SU-DHL-6 (cell line): ENCODE measurements around the gene NR5A2.

ENCODE experiments used
- H2AFZ ChIP-seq: fragments of 200-600 bp; sonication (generic); 2 replicates; pipeline ENCODE4 v1.6.1; 2014; ENCODE audit warnings: low read depth, mild to moderate bottlenecking, moderate library complexity, mixed read lengths, antibody characterized with exemption, low read length; ENCODE audit not compliant: severe bottlenecking
- H3F3A ChIP-seq: fragments of 200-600 bp; shearing (Covaris generic); 2 replicates; pipeline ENCODE4 v1.6.0; 2016; ENCODE audit warnings: antibody characterized with exemption, mild to moderate bottlenecking; ENCODE audit not compliant: insufficient read depth
- H3K27ac ChIP-seq: fragments of 200-600 bp; sonication (generic); 2 replicates; pipeline ENCODE4 v1.5.1; 2016; ENCODE audit warnings: low read depth, mild to moderate bottlenecking, low read length, moderate library complexity, mixed read lengths
- H3K27me3 ChIP-seq: fragments of 200-600 bp; sonication (generic), shearing (Covaris generic); 2 replicates; pipeline ENCODE4 v1.6.0; 2014; ENCODE audit warnings: mild to moderate bottlenecking, low read length
- H3K36me3 ChIP-seq: fragments of 200-600 bp; sonication (generic); 2 replicates; pipeline ENCODE4 v1.6.1; 2014; ENCODE audit warnings: mild to moderate bottlenecking, low read length, mixed read lengths
- H3K4me2 ChIP-seq: fragments of 300-600, 200-600 bp; shearing (Covaris generic), sonication (generic); 2 replicates; pipeline ENCODE4 v1.6.0; 2014; ENCODE audit warnings: low read length, low read depth, mild to moderate bottlenecking; ENCODE audit not compliant: poor library complexity, severe bottlenecking
- H3K4me3 ChIP-seq: fragments of 200-600 bp; sonication (generic); 2 replicates; pipeline ENCODE4 v1.5.1; 2014; ENCODE audit warnings: antibody characterized with exemption, low read length, mild to moderate bottlenecking, mixed read lengths; ENCODE audit not compliant: insufficient read depth, poor library complexity, severe bottlenecking
- H3K79me2 ChIP-seq: fragments of 200-600 bp; sonication (generic); 2 replicates; pipeline ENCODE4 v1.6.1; 2014; ENCODE audit warnings: mild to moderate bottlenecking, low read length, moderate library complexity; ENCODE audit not compliant: insufficient read depth
- H3K9ac ChIP-seq: fragments of 200-600 bp; sonication (generic); 2 replicates; pipeline ENCODE4 v1.7.0; 2014; ENCODE audit warnings: mild to moderate bottlenecking, low read length
- H3K9me2 ChIP-seq: fragments of 200-600 bp; sonication (generic); replicated peaks from 2 replicates; pipeline ENCODE4 v1.6.1; 2014; ENCODE audit warnings: low read length; ENCODE audit not compliant: insufficient read depth
- H3K9me3 ChIP-seq: fragments of 200-600 bp; sonication (generic); 2 replicates; pipeline ENCODE4 v1.6.1; 2014; ENCODE audit warnings: low read length, mixed read lengths; ENCODE audit not compliant: insufficient read depth
- H4K20me1 ChIP-seq: fragments of 200-600 bp; sonication (generic); 2 replicates; pipeline ENCODE4 v1.6.1; 2014; ENCODE audit warnings: low read depth, mild to moderate bottlenecking, antibody characterized with exemption, low read length, moderate library complexity, mixed read lengths
- CTCF ChIP-seq: fragments of 200-600 bp; sonication (generic); IDR thresholded peaks from one replicate; pipeline ENCODE4 v1.5.1; 2017; ENCODE audit warnings: antibody characterized with exemption, mild to moderate bottlenecking, low read length, moderate library complexity; ENCODE audit not compliant: insufficient read depth, poor library complexity, severe bottlenecking
- EZH2phosphoT487 ChIP-seq: fragments of 200-600 bp; sonication (generic), shearing (Covaris generic); conservative IDR thresholded peaks from 2 replicates; pipeline ENCODE4 v1.6.1; 2018; ENCODE audit warnings: mild to moderate bottlenecking, antibody characterized with exemption, low read length, moderate library complexity, mixed read lengths

Gene NR5A2

DNA sequence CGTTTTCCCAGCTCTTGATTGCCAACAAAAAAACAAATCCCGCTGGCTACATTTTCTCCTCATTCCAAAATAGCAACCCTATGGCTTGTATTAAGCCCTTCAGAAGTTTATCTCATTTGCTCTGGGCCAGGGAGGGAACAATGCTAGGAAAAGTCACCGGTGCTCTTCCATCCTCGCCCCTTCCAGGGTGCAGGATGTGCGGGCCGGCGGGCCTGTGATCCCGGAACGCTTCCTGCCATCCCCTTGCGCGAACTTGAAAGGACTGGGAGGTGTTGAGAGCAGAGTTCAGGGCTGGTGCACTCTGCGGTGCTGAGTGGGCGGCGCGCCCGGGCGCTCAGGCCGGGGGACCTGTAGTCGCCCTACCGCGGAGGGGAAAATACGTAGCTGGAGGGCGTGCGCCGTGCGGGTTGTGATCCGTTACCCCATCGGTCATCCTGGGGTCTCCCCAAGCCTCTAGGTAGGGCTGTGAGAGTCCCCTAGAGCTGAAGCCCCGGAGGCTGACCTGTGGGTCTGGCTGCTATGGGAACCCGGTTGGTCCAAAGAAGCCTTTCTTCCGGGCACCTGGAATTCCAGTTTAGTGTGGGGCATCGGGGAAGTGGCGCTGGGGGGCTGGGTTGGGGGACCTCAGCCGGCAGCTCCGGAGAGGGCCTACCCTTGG is 13.1 kb downstream of the NR5A2 start:
- no peaks in the 10 kb centered on the region for H3K9me3 ChIP-seq
- TF ChIP-seq EZH2phosphoT487: no peak
- TF ChIP-seq CTCF: no peak
- H3K9me2 ChIP-seq: no peaks in the 10 kb centered on the region
- no peaks in the 10 kb centered on the region for H3K36me3 ChIP-seq
- H3K4me3 ChIP-seq: no peak overlapping the region
- no peak overlapping the region for H3K4me2 ChIP-seq
- H3F3A ChIP-seq: no peaks in the 10 kb centered on the region
- no peaks in the 10 kb centered on the region for H4K20me1 ChIP-seq
- H3K27me3 ChIP-seq: no peaks in the 10 kb centered on the region; the same call in 1 of the 2 replicates
- H3K9ac ChIP-seq: no peak overlapping the region
- H3K27ac ChIP-seq: no peak overlapping the region
- H2AFZ ChIP-seq: no peak overlapping the region
- H3K79me2 ChIP-seq: no peaks in the 10 kb centered on the region

DNA sequence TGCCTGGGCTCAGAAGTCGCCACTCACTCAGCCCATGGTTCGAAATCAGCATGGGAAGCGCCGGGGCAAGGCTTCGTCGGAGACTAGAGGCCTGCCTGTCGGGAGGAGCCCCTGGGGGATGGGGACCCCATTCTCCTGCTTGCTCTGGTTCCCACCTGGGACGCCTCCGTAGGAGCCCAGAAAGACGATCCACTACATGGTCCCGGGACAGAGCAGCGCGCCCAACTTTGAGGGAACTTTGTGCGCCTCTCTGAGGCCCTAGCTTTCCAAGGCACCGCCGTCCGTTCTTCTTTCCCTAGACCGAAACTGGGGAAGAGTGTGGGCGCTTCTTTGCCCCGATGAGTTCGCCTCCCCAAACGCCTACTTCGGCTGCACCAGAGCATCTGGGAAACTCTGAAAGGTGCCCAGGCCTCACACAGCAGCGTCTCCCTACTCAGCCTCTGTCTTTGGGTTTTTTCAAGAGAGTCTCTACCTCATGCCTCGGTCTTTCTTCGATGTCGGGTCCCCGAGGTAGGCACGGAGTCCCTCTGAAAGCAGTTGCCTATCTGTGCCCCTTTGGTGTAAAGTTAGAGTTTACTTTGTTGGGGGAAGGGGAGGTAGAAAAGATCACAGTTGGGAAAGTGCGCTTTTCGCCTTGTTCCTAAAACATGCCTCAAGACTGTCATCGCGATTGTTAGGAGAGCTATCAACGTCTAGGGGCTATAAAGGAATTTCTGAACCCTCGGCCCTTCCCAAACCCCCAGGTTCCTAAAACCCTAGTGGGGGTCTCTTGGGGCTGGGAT is 14.0 kb downstream of the NR5A2 start:
- Histone ChIP-seq H3K9me2 (no peaks in the 10 kb centered on the region), H3K4me2 (no peak overlapping the region), H4K20me1 (no peaks in the 10 kb centered on the region), H3K27ac (no peak overlapping the region), H3K9ac (no peak overlapping the region), H3K27me3 (no peaks in the 10 kb centered on the region; the same call in 1 of the 2 replicates), H3F3A (no peaks in the 10 kb centered on the region), H3K79me2 (no peaks in the 10 kb centered on the region), H2AFZ (no peak overlapping the region), H3K9me3 (no peaks in the 10 kb centered on the region), H3K36me3 (no peaks in the 10 kb centered on the region), H3K4me3 (no peak overlapping the region)
- TF ChIP-seq EZH2phosphoT487 (no peak), CTCF (no peak)

- Histone ChIP-seq H3K79me2 (no peaks in the 10 kb centered on the region), H3K9ac (no peak overlapping the region), H3K4me2 (no peak overlapping the region), H3F3A (no peaks in the 10 kb centered on the region), H3K4me3 (no peak overlapping the region), H3K27me3 (no peaks in the 10 kb centered on the region; the same call in 1 of the 2 replicates), H3K9me2 (no peaks in the 10 kb centered on the region), H2AFZ (no peak overlapping the region), H3K27ac (no peak overlapping the region), H3K36me3 (no peaks in the 10 kb centered on the region), H4K20me1 (no peaks in the 10 kb centered on the region), H3K9me3 (no peaks in the 10 kb centered on the region)
- TF ChIP-seq EZH2phosphoT487 (no peak), CTCF (no peak)
These were observed 14.6 kb downstream of the NR5A2 start for GRCh38 chr1:200042119-200042551.
